Ovary (tissue), 10 donors: Measurements from ENCODE around the gene BRDT. TPM values are rescaled to one million over a fixed set of nuclear protein-coding genes. Genes with fewer than 3 reads are reported as not detected.

ENCODE experiments used
- DNase-seq, 5 donors: peaks; one replicate each; pipeline ENCODE4 v3.0.0-alpha.2; 2019 to 2020
- H3K27ac ChIP-seq, 2 donors: fragments of 200-600 bp; one replicate each; pipeline versions ENCODE4 v1.5.1 to v1.8.0; 2019 to 2022
- H3K27me3 ChIP-seq: fragments of 200-600 bp; one replicate; pipeline ENCODE4 v1.8.0; 2022
- H3K36me3 ChIP-seq: fragments of 200-600 bp; sonication (generic); one replicate; pipeline ENCODE4 v1.5.1; 2019
- H3K4me1 ChIP-seq: one replicate; pipeline ENCODE4 v1.8.1; 2013; ENCODE audit warnings: mild to moderate bottlenecking, moderate library complexity; ENCODE audit not compliant: insufficient read depth
- H3K4me3 ChIP-seq: fragments of 200-600 bp; sonication (generic); one replicate; pipeline ENCODE4 v1.5.1; 2017
- H3K9me3 ChIP-seq, 2 donors: fragments of 200-600 bp in 1 of 2; sonication (generic) in 1 of 2; one replicate each; pipeline versions ENCODE4 v1.5.1 to v1.8.1; 2013 to 2019; ENCODE audit warnings: mild to moderate bottlenecking in 1 of 2, moderate library complexity in 1 of 2
- CTCF ChIP-seq, 3 donors: fragments of 450-650 bp in 2 of 3; fragments of 200-600 bp in 1 of 3; IDR thresholded peaks; one replicate each; pipeline versions ENCODE4 v1.5.1 to v1.8.0; 2016 to 2022; ENCODE audit warnings: antibody characterized with exemption in 3 of 3, mild to moderate bottlenecking in 1 of 3
- EP300 ChIP-seq: sonication (generic); formaldehyde crosslinking; IDR thresholded peaks from one replicate; pipeline ENCODE4 v1.6.1; 2017; ENCODE audit warnings: antibody characterized with exemption
- POLR2A ChIP-seq: fragments of 450-650 bp; IDR thresholded peaks from one replicate; pipeline ENCODE4 v1.6.1; 2017; ENCODE audit warnings: antibody characterized with exemption, mild to moderate bottlenecking, moderate library complexity
- WGBS, 3 donors: extraction: QIAGEN DNeasy Blood & Tissue Kit in 1 of 3; methylation state at CpG; one replicate each; pipeline versions ENCODE4 v1.1.5 to v1.1.7; 2013 to 2017; 5-methylcytosine and 5-hydroxymethylcytosine counted together
- intact Hi-C, 4 donors: fragments of 100-400 bp; cut with DNase I; formaldehyde crosslinking; loops; one replicate each; pipeline versions ENCODE4 v1.11.0 to v1.15.1; 2022 to 2023
- long read RNA-seq, 3 donors: library from polyadenylated mRNA in 2 of 3; unstranded in 2 of 3; transcript quantifications; one replicate each; pipeline ENCODE4 v2.0.0 and lab custom pipeline, GENCODE V29; 2021 to 2026
- polyA plus RNA-seq, 2 donors: library from polyadenylated mRNA; stranded (reverse); fragments of 200-250 nt in 1 of 2; fragments of 350-450 nt in 1 of 2; fragmentation: Illumina TruSeq in 1 of 2; extraction: RNeasy Lipid Tissue Mini Kit (QIAGEN cat#74804) in 1 of 2; gene quantifications; one replicate each; pipeline ENCODE4 v1.2.3, GENCODE V29; 2013 to 2014
- total RNA-seq, 7 donors: library from RNA; depleted of rRNA in 2 of 7; stranded (reverse); fragments of >200 nt in 2 of 7; fragmentation: NEBNext Ultra II Directional in 3 of 7; extraction: Animal tissue kit (Norgen Biotek cat#: 25700) in 3 of 7; gene quantifications; one replicate each; pipeline versions ENCODE4 v1.1.0 to v1.2.4, GENCODE V29; 2016 to 2023
- donor health status: DM: no; HTN: no; CAD: no; lungs with moderate emphysema.
- donor health status: DM: no; HTN: no; CAD: no.
- donor health status: Bipolar disorder and iron deficiency.
- donor health status: DM: yes; HTN: yes; CAD: no.
- donor health status: DM: no; HTN: no; CAD: no.
- donor health status: DM: yes; HTN: yes; CAD: no.

Gene BRDT
- not detected for total RNA-seq
- polyA plus RNA-seq = under 1 TPM in 1 of 2 donors, not detected in 1; 0.17 TPM
- long read RNA-seq, donor 1 = 0 reads
- long read RNA-seq, donor 2, partial matches to known transcripts = 0 of 1 reads
- long read RNA-seq, donor 2, other reads (novel, unspliced or antisense) = 0 of 1 reads
- long read RNA-seq, donor 3 = 0 reads

GRCh38 chr1:91949356-91949699 lies at the start of gene BRDT:
Gene BRDT (plus strand): TSS chr1:91949401. CDS start chr1:91962755, 13,354 bp downstream.
- Histone ChIP-seq H3K27ac (no peak within 1 kb of the TSS), H3K27me3 (no peaks in the 10 kb centered on the region), H3K4me3 (no peak within 1 kb of the TSS), H3K9me3 (no peaks in the 10 kb centered on the region), H3K4me1 (no peaks in the 10 kb centered on the region), H3K36me3 (no peaks in the 10 kb centered on the region)
- 88 to 90% (median 89%) methylated on average over 23 of the region's 23 CpGs for WGBS, 3 donors
- DNase-seq = no peak
- TF ChIP-seq EP300 (no peak), POLR2A (no peak), CTCF (IDR thresholded peaks at IDR 0.05) (no peak)
- intact Hi-C loops = no loop called here

GRCh38 chr1:91900562-91900961 lies 48.6 kb upstream of the BRDT start:
- intact Hi-C loops = no loop called here
- no peaks in the 10 kb centered on the region for H3K36me3 ChIP-seq
- H3K9me3 ChIP-seq = no peaks in the 10 kb centered on the region
- 85 to 90% (median 87%) methylated on average over 1 of the region's 1 CpG for WGBS, 3 donors
- no peaks in the 10 kb centered on the region for H3K4me1 ChIP-seq
- TF ChIP-seq CTCF (IDR thresholded peaks at IDR 0.05) = no peak
- TF ChIP-seq EP300 = no peak
- DNase-seq = no peak
- no peak overlapping the region for H3K4me3 ChIP-seq
- H3K27ac ChIP-seq = no peak overlapping the region
- H3K27me3 ChIP-seq = no peaks in the 10 kb centered on the region

- no peaks in the 10 kb centered on the region for H3K27me3 ChIP-seq
- no peak overlapping the region for H3K27ac ChIP-seq
- DNase-seq = no peak
- H3K4me3 ChIP-seq = no peak overlapping the region
- TF ChIP-seq EP300 (no peak), POLR2A (no peak), CTCF (IDR thresholded peaks at IDR 0.05) (no peak)
- intact Hi-C loops = no loop called here
- H3K9me3 ChIP-seq = no peaks in the 10 kb centered on the region
- no peaks in the 10 kb centered on the region for H3K36me3 ChIP-seq
- no peaks in the 10 kb centered on the region for H3K4me1 ChIP-seq
Measured at GRCh38 chr1:91901231-91901630, 48.0 kb upstream of the BRDT start.

GRCh38 chr1:91912266-91912665 lies 36.9 kb upstream of the BRDT start:
- Histone ChIP-seq H3K36me3 (no peaks in the 10 kb centered on the region), H3K4me1 (no peaks in the 10 kb centered on the region), H3K4me3 (no peak overlapping the region), H3K27ac (no peak overlapping the region), H3K9me3 (no peaks in the 10 kb centered on the region), H3K27me3 (no peaks in the 10 kb centered on the region)
- intact Hi-C loops = no loop called here
- 80 to 84% (median 83%) methylated on average over 1 of the region's 1 CpG for WGBS, 3 donors
- no peak for DNase-seq
- no peak for TF ChIP-seq EP300
- TF ChIP-seq CTCF (IDR thresholded peaks at IDR 0.05) = no peak
- no peak for TF ChIP-seq POLR2A
